HEK293 (cell line): Measurements from ENCODE around the gene TMC6.

Experiments used
- CTCF ChIP-seq: fragments of 450-650 bp; formaldehyde crosslinking; IDR thresholded peaks from 2 replicates; pipeline ENCODE4 v1.5.1; 2016; ENCODE audit warnings: missing biosample characterization, missing genetic modification characterization
- TRIM28 ChIP-seq: IDR thresholded peaks from 2 replicates; pipeline ENCODE4 v1.6.1; 2011; ENCODE audit warnings: low read length, control low read depth, borderline replicate concordance
- ZBTB6 ChIP-seq: fragments of 450-650 bp; formaldehyde crosslinking; IDR thresholded peaks from 2 replicates; pipeline ENCODE4 v1.5.1; 2017; ENCODE audit warnings: missing biosample characterization, missing genetic modification characterization
- ZNF585B ChIP-seq: fragments of 450-650 bp; formaldehyde crosslinking; IDR thresholded peaks from 2 replicates; pipeline ENCODE4 v1.5.1; 2016; ENCODE audit warnings: missing biosample characterization, missing genetic modification characterization
- ZNF704 ChIP-seq: fragments of 450-650 bp; formaldehyde crosslinking; IDR thresholded peaks from 2 replicates; pipeline ENCODE4 v1.5.1; 2016; ENCODE audit warnings: missing biosample characterization, missing genetic modification characterization
- ZNF792 ChIP-seq: fragments of 450-650 bp; formaldehyde crosslinking; IDR thresholded peaks from 2 replicates; pipeline ENCODE4 v1.5.1; 2016; ENCODE audit warnings: missing biosample characterization, missing genetic modification characterization
- ZNF843 ChIP-seq: fragments of 450-650 bp; formaldehyde crosslinking; IDR thresholded peaks from 2 replicates; pipeline ENCODE4 v1.5.1; 2016; ENCODE audit warnings: missing biosample characterization, missing genetic modification characterization

GRCh38 chr17:78159575-78160158, 31.1 kb upstream of the TMC6 start:
- TF ChIP-seq ZNF792 (tag by site-specific recombination) (no peak), ZNF585B (no peak), TRIM28 (no peak), ZNF843 (tag by site-specific recombination) (no peak), CTCF (no peak), ZBTB6 (tag by site-specific recombination) (no peak), ZNF704 (tag by site-specific recombination) (no peak)
